Measurements from ENCODE around the gene ACTG1. TPM values are rescaled to one million over a fixed set of nuclear protein-coding genes. Genes with fewer than 3 reads are reported as not detected.

The ACTG1 gene
- total RNA-seq, 1 experiment from 2014 or later, result 4,109 TPM

DNA sequence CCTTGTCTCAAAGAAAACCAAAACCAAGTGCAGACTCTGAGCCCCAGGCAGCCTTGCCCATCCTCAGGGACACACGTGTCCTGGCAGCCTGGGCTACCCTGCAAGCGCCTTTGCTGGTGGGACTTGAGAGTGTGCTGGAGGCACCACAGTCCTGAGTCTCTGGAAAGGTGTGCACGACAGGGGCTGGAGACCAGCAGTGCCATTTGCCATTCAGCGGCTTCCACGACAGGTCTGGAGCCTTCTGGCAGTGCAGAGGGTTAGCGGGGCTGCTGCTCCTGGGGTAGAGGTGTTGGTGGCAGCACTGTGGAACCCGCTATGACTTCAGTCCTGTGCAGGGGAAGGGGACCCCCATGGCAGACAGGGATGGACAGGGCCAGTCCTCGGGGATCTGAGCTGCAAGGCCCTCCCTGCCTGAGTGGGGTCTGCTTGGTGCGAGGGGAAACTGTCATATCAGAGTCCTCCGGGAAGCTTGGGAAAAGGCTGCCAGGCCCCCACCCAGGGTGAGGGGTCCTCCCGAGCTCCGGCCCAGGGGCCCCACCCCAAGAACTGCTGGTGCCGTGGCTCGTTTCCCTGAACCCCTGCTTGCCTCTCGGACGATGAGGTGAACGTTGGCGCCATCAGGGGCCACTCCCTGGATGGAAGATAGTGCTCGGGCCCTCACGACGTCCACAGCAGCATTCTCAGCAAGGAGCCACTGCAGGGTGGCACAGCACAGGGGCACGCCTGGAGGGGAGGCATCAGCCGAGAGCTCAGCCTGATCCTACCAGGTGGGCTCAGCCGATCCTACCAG, 32.8 kb upstream of the ACTG1 start:
- DNase-seq (ENCODE audit: low read depth), result no peak

- DNase-seq (ENCODE audit: low read depth), result no peak
These were observed 31.8 kb upstream of the ACTG1 start for GRCh38 chr17:81544281-81544974.

DNA sequence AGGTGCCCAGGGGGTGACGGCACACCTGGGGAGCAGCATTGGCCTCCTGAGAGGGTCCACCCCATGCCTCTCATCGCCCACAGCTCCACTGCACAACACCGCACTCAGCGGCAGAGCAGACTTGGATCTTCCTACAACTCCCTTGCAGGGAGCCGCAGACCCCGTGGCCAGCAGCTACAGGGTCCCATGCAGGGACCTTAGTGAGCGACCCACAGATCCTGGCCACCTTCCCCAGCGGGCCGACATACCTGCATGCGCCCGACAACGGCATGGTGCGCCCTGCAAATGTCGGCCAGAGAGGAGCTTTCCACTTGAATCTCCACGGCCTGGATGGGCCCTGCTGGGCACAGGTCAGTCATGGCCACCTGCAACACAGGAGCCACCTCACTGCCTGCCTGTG, 31.2 kb upstream of the ACTG1 start:
- DNase-seq (ENCODE audit: low read depth), result no peak

DNA sequence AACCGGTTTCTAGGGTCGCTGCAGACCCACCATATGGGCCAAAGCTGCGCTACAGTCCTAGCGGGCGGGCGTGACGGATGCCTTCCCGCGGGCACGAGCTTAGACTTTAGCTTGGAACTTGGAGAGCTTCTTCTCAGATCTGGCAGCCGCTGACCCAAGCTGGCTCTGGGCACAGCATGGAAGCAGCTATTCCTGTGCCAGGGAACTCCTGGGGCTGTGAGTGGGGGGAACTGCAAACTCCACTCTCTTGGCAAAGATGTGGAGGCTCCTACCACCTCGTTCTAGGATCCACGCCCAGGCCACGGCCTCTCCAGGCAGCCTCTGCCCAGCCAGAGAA, 30.7 kb upstream of the ACTG1 start:
- no peak for DNase-seq (ENCODE audit: low read depth)

- no peak for DNase-seq (ENCODE audit: low read depth)
These were observed 30.1 kb upstream of the ACTG1 start for GRCh38 chr17:81542431-81543338.

DNA sequence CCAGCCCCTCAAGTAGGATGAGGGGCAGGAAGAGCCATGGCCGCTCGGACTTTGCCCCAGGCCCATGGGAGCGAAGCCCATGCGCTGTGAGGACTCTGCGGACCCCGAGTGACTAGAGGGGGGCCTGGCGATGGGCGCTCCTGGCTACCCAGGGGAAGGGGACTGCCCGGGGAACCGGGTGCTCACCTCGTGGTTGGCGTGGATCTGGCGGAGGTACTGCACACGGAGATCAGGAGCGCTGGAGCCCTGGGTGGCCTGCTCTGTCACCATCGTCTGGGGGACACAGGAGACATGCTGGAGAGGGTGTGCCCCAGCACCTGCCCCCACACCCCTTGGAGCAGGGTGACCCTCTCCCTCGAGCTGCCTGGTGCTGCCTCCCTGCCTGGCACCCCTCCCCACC, 28.5 kb upstream of the ACTG1 start:
- DNase-seq (ENCODE audit: low read depth), result no peak

DNA sequence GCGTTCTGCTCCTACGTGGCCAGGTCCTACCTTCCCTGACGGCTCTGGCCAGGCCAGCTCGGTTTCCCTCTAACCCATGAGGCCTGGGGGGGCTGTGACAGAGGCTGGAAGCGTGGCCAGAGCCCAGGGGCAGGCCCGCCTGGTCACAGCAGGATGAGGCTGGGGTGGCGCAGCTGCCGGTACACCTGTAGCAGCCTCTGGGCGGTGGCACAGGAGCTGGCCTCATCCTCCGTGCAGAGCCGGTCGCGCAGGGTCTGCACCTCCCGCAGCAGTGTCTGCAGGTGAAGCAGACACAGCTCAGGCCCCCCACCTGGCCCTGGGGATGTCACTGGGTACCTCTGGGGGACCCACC, 28.1 kb upstream of the ACTG1 start:
- no peak for DNase-seq (ENCODE audit: low read depth)

- no peak for DNase-seq (ENCODE audit: low read depth)
These were observed 27.5 kb upstream of the ACTG1 start for GRCh38 chr17:81539961-81540675.

DNA sequence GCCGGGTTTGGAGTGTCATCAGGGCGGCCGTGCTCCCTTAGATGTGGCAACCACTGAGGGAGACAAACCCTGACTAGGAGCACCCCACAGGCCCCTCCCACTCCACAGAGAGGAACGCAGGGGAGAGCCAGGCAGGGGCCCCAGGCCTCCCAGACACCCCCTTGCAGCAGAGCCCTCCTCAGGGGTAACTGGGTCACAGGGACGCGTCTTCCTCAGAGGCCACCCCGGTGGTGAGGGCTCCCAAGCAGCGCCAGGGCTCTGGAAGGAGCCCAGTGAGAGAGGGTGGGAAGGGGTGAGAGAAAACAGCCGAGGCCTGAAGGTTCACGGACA, 26.9 kb upstream of the ACTG1 start:
- no peak for DNase-seq (ENCODE audit: low read depth)

DNA sequence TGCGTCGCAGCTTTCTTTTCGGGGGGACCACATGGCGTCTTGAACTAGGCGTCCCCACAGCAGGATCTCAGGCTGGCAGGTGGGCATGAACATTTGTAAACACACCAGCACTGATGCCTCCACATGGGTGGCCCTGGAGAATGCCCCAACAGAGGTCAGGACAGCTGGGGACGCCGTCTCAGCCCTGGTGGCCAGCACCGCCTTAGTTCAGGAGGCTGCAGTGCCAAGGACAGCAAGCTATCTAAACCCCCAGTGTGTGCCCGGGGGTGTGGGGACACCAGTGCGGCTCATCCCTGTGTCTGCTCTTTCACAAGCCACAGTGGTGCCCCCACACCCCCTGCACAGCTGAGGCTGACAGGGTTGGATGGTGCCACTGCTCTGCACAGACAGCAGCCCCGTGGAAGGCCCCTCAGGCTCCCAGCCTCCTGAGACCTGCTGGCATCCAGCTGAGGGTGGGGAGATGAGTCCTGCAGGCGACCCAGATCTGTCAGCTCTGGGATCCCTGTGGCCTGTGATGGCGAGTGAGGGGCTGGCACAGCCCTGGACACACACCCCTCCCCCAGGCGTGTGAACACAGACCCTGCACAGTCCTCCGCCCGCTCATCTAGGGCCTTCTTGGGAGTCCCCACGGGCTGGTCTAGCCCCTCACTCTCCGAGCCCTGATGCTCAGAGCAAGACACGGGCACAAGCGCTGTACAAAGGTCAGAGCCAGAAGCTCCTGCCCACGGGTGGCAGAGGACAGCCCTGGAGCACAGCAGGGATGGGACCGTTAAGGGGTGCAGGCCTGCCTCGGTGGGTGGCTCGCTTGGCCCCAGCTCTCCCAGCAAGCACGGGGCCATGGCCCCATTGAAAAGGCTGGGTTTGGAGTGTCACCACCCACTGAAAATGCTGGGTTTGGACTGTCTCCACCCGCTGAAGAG, 26.3 kb upstream of the ACTG1 start:
- no peak for DNase-seq (ENCODE audit: low read depth)

GRCh38 chr17:81537856-81538555, 25.4 kb upstream of the ACTG1 start:
- DNase-seq (ENCODE audit: low read depth), result no peak

- DNase-seq (ENCODE audit: low read depth), result no peak
These were observed 24.8 kb upstream of the ACTG1 start for GRCh38 chr17:81537343-81537855.

- no peak for DNase-seq (ENCODE audit: low read depth)
These were observed 24.0 kb upstream of the ACTG1 start for GRCh38 chr17:81536299-81537290.

- no peak for DNase-seq (ENCODE audit: low read depth)
These were observed 23.1 kb upstream of the ACTG1 start for GRCh38 chr17:81535480-81536298.

GRCh38 chr17:81535007-81535328, 22.4 kb upstream of the ACTG1 start:
- no peak for DNase-seq (ENCODE audit: low read depth)

DNA sequence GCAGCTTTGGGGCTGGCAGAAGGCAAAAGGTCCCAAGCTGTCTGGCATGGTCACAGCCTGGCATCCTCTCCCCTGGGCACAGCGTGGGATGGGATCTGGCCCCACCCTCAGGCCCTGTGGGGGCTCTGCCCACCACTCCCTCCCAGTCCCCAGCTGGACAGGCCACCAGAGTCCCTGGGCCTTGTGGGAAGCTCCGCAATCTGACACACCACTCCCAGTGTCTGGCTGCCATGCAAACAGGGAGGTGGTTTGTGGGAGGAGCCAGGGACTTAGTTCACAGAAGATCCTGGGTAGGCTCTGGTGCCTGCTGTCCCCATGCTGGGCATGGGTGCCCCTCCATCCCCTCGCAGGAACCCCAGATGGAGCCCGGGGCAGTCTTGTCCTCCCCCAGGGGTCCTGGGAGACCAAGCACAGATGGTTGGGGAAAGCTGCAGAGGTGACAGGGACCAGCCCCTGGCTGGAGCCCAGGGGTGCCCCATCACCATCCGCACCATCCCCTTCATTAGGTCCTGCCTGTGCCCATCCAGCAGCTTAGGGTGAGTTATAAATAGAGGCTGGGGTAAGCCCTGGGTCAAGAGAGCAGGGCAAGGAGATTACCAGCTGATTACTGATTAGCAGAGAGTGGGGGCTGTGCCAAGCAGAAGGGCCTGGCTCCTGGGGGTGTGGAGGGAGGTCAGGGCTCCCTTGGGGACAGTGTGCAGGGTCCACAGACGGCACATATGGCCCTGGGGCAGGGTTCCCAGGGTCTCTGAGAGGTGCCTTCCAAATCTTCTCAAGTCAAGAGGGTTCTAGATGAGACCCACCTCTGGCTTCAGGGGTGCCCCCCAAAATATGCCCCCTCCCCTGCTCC, 21.8 kb upstream of the ACTG1 start:
- DNase-seq (ENCODE audit: low read depth), result no peak
